GM12878 (cell line): ENCODE data around the gene CCL4L2. TPM values are rescaled to one million over a fixed set of nuclear protein-coding genes. Genes with fewer than 3 reads are reported as not detected.
"Not testable (repeated sequence)": the region's sequence is repeated elsewhere in the genome, so short reads cannot be mapped to it uniquely, and the experiment has no call there.

Source experiments
- ATAC-seq: fragments of 200-7000 bp; cut with Tn5 transposase; 3 replicates; pipeline ENCODE4 v1.9.1; 2020; ENCODE audit warnings: mild to moderate bottlenecking, moderate library complexity
- BruUV-seq: library from RNA; stranded (reverse); fragments of 400-500 nt; replicated peaks from 2 replicates; lab custom pipeline; 2021; lab: Mats Ljungman, UMichigan
- CTCF ChIA-PET: fragments of 300-600 bp; sonication (Branson Sonifier 250); formaldehyde crosslinking; extraction: SDS; loops from one replicate; lab custom pipeline; 2021; ENCODE audit warnings: inconsistent platforms; lab: Yijun Ruan, JAX
- POLR2A ChIA-PET: fragments of 350-600 bp; formaldehyde crosslinking; extraction: SDS; loops from one replicate; lab custom pipeline; 2021; ENCODE audit warnings: inconsistent platforms; lab: Charles Lee
- RAD21 ChIA-PET: fragments of 300-600 bp; sonication (Branson Sonifier 250); formaldehyde crosslinking; loops from one replicate; lab custom pipeline; 2023; ENCODE audit warnings: antibody characterized with exemption; ENCODE audit not compliant: unreplicated experiment; lab: Charles Lee
- SMC1A ChIA-PET: fragments of 300-600 bp; sonication (Branson Sonifier 250); formaldehyde crosslinking; loops from one replicate; lab custom pipeline; 2023; ENCODE audit not compliant: unreplicated experiment, uncharacterized antibody; lab: Charles Lee
- DNase-seq: peaks from one replicate; pipeline ENCODE4 v3.0.0-alpha.2; 2011; ENCODE audit warnings: low read depth, low spot score
- FAIRE-seq: peaks from 3 replicates; lab custom pipeline; 2011; peaks lifted over from hg19 to GRCh38; lab: Jason Lieb, UNC
- H2AFZ ChIP-seq: 2 replicates; pipeline ENCODE4 v1.6.0; 2011; ENCODE audit warnings: low read depth, low read length, control low read depth; ENCODE audit not compliant: control insufficient read depth
- H3K27ac ChIP-seq: 2 replicates; pipeline ENCODE4 v1.5.1; 2011; ENCODE audit warnings: control low read depth; ENCODE audit not compliant: control insufficient read depth, insufficient read depth
- H3K27me3 ChIP-seq, 2 experiments: replicated peaks in 1 of 2; 2 replicates each; pipeline versions ENCODE4 v1.6.0 to v1.6.1; 2011; ENCODE audit warnings: low read length in 1 of 2; ENCODE audit not compliant: control insufficient read depth in 2 of 2, insufficient read depth in 2 of 2
- H3K36me3 ChIP-seq, 2 experiments: 2 replicates each; pipeline ENCODE4 v1.5.1; 2011; ENCODE audit warnings: low read length in 1 of 2; ENCODE audit not compliant: control insufficient read depth in 2 of 2, insufficient read depth in 2 of 2
- H3K4me1 ChIP-seq: 2 replicates; pipeline ENCODE4 v1.6.1; 2011; ENCODE audit warnings: mild to moderate bottlenecking, low read length, moderate library complexity, mixed read lengths; ENCODE audit not compliant: control insufficient read depth, insufficient read depth
- H3K4me2 ChIP-seq: 2 replicates; pipeline ENCODE4 v1.6.0; 2011; ENCODE audit warnings: control low read depth; ENCODE audit not compliant: control insufficient read depth, insufficient read depth
- H3K4me3 ChIP-seq: fragments of 200-600 bp; sonication (generic); 2 replicates; pipeline ENCODE4 v1.5.1; 2016
- H3K79me2 ChIP-seq: 2 replicates; pipeline ENCODE4 v1.6.0; 2011; ENCODE audit warnings: low read length; ENCODE audit not compliant: control insufficient read depth, insufficient read depth
- H3K9ac ChIP-seq: 2 replicates; pipeline ENCODE4 v1.8.0; 2011; ENCODE audit warnings: low read length, control low read depth, mixed read lengths; ENCODE audit not compliant: control insufficient read depth, insufficient read depth
- H3K9me3 ChIP-seq: replicated peaks from 3 replicates; pipeline ENCODE4 v1.5.1; 2011; ENCODE audit warnings: mild to moderate bottlenecking, low read length; ENCODE audit not compliant: control insufficient read depth, insufficient read depth
- H4K20me1 ChIP-seq: 2 replicates; pipeline ENCODE4 v1.6.0; 2011; ENCODE audit not compliant: control insufficient read depth, insufficient read depth
- BCL11A ChIP-seq: IDR thresholded peaks from 2 replicates; pipeline ENCODE4 v1.6.1; 2011; ENCODE audit warnings: low read depth, low read length
- CBFB ChIP-seq: IDR thresholded peaks from 2 replicates; pipeline ENCODE4 v1.6.1; 2016; ENCODE audit warnings: antibody characterized with exemption, low read depth
- ETV6 ChIP-seq, 2 experiments: fragments of 450-650 bp in 1 of 2; IDR thresholded peaks in 1 of 2; conservative IDR thresholded peaks in 1 of 2; 2 replicates each; pipeline ENCODE4 v1.6.1; 2014; ENCODE audit warnings: antibody characterized with exemption in 1 of 2, borderline replicate concordance in 1 of 2, low read depth in 1 of 2, mild to moderate bottlenecking in 1 of 2, moderate library complexity in 1 of 2
- IKZF2 ChIP-seq, 2 experiments: fragments of 450-650 bp; IDR thresholded peaks; 2 replicates each; pipeline ENCODE4 v1.6.1; 2017; ENCODE audit warnings: mild to moderate bottlenecking in 2 of 2, moderate library complexity in 2 of 2
- IRF4 ChIP-seq: IDR thresholded peaks from 2 replicates; pipeline ENCODE4 v1.6.1; 2011; ENCODE audit warnings: low read depth, low read length
- JUNB ChIP-seq: IDR thresholded peaks from 2 replicates; pipeline ENCODE4 v1.6.1; 2016; ENCODE audit warnings: antibody characterized with exemption, mild to moderate bottlenecking
- RUNX3 ChIP-seq: IDR thresholded peaks from 2 replicates; pipeline ENCODE4 v1.6.1; 2012; ENCODE audit warnings: low read length, inconsistent platforms
- WGBS: methylation state at CpG from one replicate; pipeline ENCODE4 v1.1.6; 2016; ENCODE audit warnings: low lambda C conversion rate; ENCODE audit not compliant: insufficient replicate concordance, insufficient coverage; ENCODE audit errors: missing lambda C conversion rate; 5-methylcytosine and 5-hydroxymethylcytosine counted together
- in situ Hi-C: fragments of 300-500 bp; cut with MboI; formaldehyde crosslinking; loops from 9 replicates; pipeline ENCODE4 v1.14.3; 2018; ENCODE audit warnings: mixed read lengths
- intact Hi-C: fragments of 100-400 bp; cut with micrococcal nuclease; formaldehyde crosslinking; loops from one replicate; pipeline ENCODE4 v1.14.2; 2022; ENCODE audit not compliant: unreplicated experiment
- polyA plus RNA-seq, 11 experiments: library from polyadenylated mRNA; depleted of rRNA in 4 of 11; unstranded in 6 of 11; stranded (reverse) in 5 of 11; fragments of >200 nt; fragmentation: Nextera tagmentation in 4 of 11; fragmentation: Illumina TruSeq in 1 of 11; extraction: Ambion mirVana in 4 of 11; extraction: Trizol in 1 of 11; gene quantifications; 1 replicate in 1 of 11; 2 replicates in 10 of 11; pipeline versions ENCODE4 v1.2.1 to v1.2.3, GENCODE V29; 2011 to 2016; ENCODE audit warnings: inconsistent platforms in 2 of 11, missing spikeins in 2 of 11, low read depth in 1 of 11
- total RNA-seq, 4 experiments: library from RNA; depleted of rRNA in 3 of 4; stranded (reverse); fragments of >200 nt in 3 of 4; fragmentation: Illumina TruSeq in 1 of 4; extraction: Trizol in 1 of 4; gene quantifications; 2 replicates each; pipeline versions ENCODE4 v1.2.1 to v1.2.3, GENCODE V29; 2013 to 2021

The CCL4L2 gene
- total and polyA plus RNA-seq, 10 of the 15 experiments (the other 5 are each of a cell fraction or from before 2014, with no cell fraction given), result 2.3 to 275 (median 14.5) TPM

- DNase-seq, CTCF ChIA-PET, FAIRE-seq, H2AFZ ChIP-seq, H3K36me3 ChIP-seq, intact Hi-C loops, H4K20me1 ChIP-seq, BruUV-seq, H3K79me2 ChIP-seq, H3K27me3 ChIP-seq, in situ Hi-C loops, H3K9ac ChIP-seq, H3K4me3 ChIP-seq, H3K27ac ChIP-seq, H3K9me3 ChIP-seq, POLR2A ChIA-PET: not testable (repeated sequence)
- peaks cover 32% of the 10 kb centered on the region for H3K4me1 ChIP-seq
- TF ChIP-seq ETV6 (conservative IDR thresholded peaks at IDR 0.05 in 1 of 2, IDR thresholded peaks at IDR 0.05 in 1 of 2; ENCODE audit: borderline replicate concordance in 1 of 2, low read depth in 1 of 2), result peak in 1 of 2 experiments; percentile 42; a peak in 1 of 4 replicates
- TF ChIP-seq CBFB, result 0 out of 2 replicates have a peak, but pooled peaks have one; percentile 15
- peak; percentile 34; the same call in 1 of the 2 replicates for TF ChIP-seq RUNX3
- TF ChIP-seq IRF4, result 0 out of 2 replicates have a peak, but pooled peaks have one; percentile 22
- TF ChIP-seq IKZF2 (IDR thresholded peaks at IDR 0.05), result peak in 1 of 2 experiments; percentile 35; a peak in 2 of 4 replicates
- TF ChIP-seq JUNB, result peak; percentile 52; the same call in 1 of the 2 replicates
- 0 out of 2 replicates have a peak, but pooled peaks have one; percentile 40 for TF ChIP-seq BCL11A
- RAD21 ChIA-PET, result interaction anchor here (1.2 kb wide), 1 partner anchor 10 kb away, joined by 3 read pairs; the partner anchor contains the start of genes CCL3L1 and CCL3L3
- 0 out of 2 replicates have a peak overlapping the region, but pooled peaks have one; percentile 17 for H3K4me2 ChIP-seq
- 0% methylated on average over 1 of the region's 1 CpG for whole genome bisulfite sequencing
- SMC1A ChIA-PET, result interaction anchor here (1.2 kb wide), 1 partner anchor 9 kb away, joined by 6 read pairs; the partner anchor contains the start of genes CCL3L1 and CCL3L3
- ATAC-seq, result peak; percentile 35
These were observed 4.4 kb upstream of the CCL4L2 start for GRCh38 chr17:36206486-36206821.

- ATAC-seq, H3K9ac ChIP-seq, H2AFZ ChIP-seq, H3K27ac ChIP-seq, H3K79me2 ChIP-seq, H3K4me3 ChIP-seq, RAD21 ChIA-PET, H4K20me1 ChIP-seq, FAIRE-seq, H3K27me3 ChIP-seq, SMC1A ChIA-PET, POLR2A ChIA-PET, DNase-seq, BruUV-seq, intact Hi-C loops, H3K4me2 ChIP-seq, CTCF ChIA-PET, H3K36me3 ChIP-seq, H3K9me3 ChIP-seq, in situ Hi-C loops: not testable (repeated sequence)
- H3K4me1 ChIP-seq, result peaks cover 24% of the 10 kb centered on the region
- WGBS, result 3% methylated on average over 5 of the region's 6 CpGs
These were observed 3.5 kb upstream of the CCL4L2 start for GRCh38 chr17:36207383-36207782.
